Vagina (tissue), 2 donors: ENCODE results near the gene TBC1D22A.

Source experiments
- POLR2A ChIP-seq, 2 donors: fragments of 450-650 bp; IDR thresholded peaks; one replicate each; pipeline ENCODE4 v1.6.1; 2017; ENCODE audit warnings: antibody characterized with exemption in 2 of 2, mild to moderate bottlenecking in 2 of 2, moderate library complexity in 2 of 2
- POLR2AphosphoS5 ChIP-seq, 2 donors: sonication (generic); formaldehyde crosslinking; IDR thresholded peaks; one replicate each; pipeline ENCODE4 v1.9.0; 2017; ENCODE audit warnings: antibody characterized with exemption in 2 of 2, mild to moderate bottlenecking in 2 of 2, low read depth in 1 of 2; ENCODE audit not compliant: insufficient read depth in 1 of 2
- TF ChIP-seq, protein P1 (sequence below), 3 experiments: fragments of 450-650 bp in 2 of 3; fragments of 200-600 bp in 1 of 3; sonication (generic) in 1 of 3; IDR thresholded peaks; one replicate each; pipeline ENCODE4 v1.5.1; 2017 to 2019; ENCODE audit warnings: antibody characterized with exemption in 3 of 3, mild to moderate bottlenecking in 2 of 3, moderate library complexity in 2 of 3

DNA sequence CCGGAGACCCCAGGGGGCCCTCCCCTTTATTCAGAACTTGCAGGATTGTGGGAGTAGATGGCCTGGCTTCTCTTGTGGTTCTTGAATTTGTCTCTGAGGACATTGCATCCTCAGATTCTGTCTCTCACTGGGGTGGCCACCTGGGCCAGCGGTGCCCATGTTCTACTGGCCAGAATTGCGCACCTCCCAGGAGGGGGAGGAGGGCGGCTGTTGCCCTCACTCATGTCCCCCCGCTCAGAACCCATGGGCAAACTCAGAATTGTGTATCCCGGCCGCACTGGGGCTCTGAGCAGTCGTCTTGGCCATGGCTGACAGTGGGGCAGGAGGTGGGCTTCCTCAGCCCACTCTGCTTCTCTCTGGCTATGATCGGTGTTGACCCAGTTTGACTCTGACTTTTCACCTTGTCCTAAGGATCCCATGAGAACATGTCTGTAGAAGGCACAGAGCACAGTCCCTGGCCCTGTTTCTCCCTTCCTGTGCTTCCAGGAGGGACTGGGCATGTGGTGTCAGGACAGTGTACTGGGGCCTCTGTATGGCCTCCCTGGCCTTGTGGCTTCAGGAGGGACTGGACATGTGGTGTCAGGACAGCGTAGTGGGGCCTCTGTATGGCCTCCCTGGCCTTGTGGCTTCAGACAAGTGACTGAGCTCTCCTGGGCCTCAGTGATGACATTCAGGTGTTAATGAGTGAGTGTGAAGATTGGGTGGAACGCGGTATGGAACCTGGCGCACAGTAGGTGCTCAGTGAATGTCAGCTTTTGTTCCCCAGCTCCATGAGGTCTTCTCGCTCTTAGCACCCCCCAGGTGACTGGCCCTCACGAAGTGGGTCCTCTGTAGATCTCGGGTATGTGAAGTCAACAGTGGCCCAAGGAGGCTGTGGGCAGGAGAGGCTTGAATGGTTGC, 99.3 kb downstream of the TBC1D22A start:
- no peak for TF ChIP-seq POLR2A (IDR thresholded peaks at IDR 0.05)
- TF ChIP-seq, protein P1, sequence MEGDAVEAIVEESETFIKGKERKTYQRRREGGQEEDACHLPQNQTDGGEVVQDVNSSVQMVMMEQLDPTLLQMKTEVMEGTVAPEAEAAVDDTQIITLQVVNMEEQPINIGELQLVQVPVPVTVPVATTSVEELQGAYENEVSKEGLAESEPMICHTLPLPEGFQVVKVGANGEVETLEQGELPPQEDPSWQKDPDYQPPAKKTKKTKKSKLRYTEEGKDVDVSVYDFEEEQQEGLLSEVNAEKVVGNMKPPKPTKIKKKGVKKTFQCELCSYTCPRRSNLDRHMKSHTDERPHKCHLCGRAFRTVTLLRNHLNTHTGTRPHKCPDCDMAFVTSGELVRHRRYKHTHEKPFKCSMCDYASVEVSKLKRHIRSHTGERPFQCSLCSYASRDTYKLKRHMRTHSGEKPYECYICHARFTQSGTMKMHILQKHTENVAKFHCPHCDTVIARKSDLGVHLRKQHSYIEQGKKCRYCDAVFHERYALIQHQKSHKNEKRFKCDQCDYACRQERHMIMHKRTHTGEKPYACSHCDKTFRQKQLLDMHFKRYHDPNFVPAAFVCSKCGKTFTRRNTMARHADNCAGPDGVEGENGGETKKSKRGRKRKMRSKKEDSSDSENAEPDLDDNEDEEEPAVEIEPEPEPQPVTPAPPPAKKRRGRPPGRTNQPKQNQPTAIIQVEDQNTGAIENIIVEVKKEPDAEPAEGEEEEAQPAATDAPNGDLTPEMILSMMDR (IDR thresholded peaks at IDR 0.05): no peak
- TF ChIP-seq POLR2AphosphoS5 (IDR thresholded peaks at IDR 0.05; ENCODE audit: insufficient read depth in 1 of 2, low read depth in 1 of 2): no peak
